NCI-H2196 treated with DMSO at 0.1 percent for 48 hours (cell line): Measurements from ENCODE around the gene CABP1.
A peak's percentile ranks its signal among the peaks of the same experiment; 100 is the strongest.

Source experiments
- DNase-seq: peaks from one replicate; lab custom pipeline; 2025; ENCODE audit not compliant: unreplicated experiment; lab: John Stamatoyannopoulos, UW

CABP1 gene

GRCh38 chr12:120690978-120691377 lies 50.6 kb downstream of the CABP1 start:
- no peak for DNase-seq

- no peak for DNase-seq
Observed at GRCh38 chr12:120692524-120693033, 52.2 kb downstream of the CABP1 start.

GRCh38 chr12:120693848-120694247 lies 53.4 kb downstream of the CABP1 start:
- DNase-seq: no peak

- DNase-seq: no peak
Observed at GRCh38 chr12:120696626-120697025, 56.2 kb downstream of the CABP1 start.

DNA sequence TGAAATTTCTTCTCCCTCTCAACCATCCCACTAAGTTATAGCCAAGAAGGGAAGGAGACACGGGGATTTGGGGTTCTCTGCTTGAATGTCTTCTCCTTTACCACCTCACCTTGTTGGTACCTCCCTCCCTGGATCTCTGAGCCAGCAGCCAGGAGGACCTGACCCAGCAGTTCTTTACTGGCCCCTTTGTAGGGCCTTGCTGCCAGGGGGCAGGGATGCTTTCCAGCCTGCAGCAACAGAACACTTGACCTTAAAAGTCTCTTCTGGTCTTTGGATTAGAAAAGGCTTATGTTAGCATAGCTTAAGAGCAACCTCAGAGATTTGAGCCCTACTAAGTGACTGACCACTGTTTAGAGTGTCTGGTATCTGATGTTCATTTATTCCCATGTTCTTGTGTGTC lies 56.9 kb downstream of the CABP1 start:
- no peak for DNase-seq

GRCh38 chr12:120698665-120699064 lies 58.2 kb downstream of the CABP1 start:
- DNase-seq: no peak

DNA sequence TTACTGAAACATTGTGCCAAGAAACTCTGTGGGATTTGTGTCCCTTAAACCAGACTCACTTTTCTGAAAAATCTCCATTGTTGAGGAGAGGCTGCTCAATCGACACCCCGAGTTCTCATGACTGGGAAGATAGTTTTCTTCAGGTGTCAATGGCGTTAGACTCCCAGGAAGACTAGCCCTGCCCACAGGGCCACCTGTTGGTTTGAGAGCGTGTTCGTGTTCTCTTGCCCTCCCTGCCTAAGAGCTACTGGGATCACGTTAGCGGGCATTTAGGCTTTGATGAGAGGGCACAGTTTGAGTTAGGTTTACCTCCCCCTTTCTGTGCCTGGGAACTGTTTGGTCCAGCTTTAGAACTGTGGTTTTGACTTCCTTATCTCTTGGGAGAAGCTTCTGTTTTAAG lies 59.1 kb downstream of the CABP1 start:
- no peak for DNase-seq

GRCh38 chr12:120700886-120701285 lies 60.5 kb downstream of the CABP1 start:
- no peak for DNase-seq

DNA sequence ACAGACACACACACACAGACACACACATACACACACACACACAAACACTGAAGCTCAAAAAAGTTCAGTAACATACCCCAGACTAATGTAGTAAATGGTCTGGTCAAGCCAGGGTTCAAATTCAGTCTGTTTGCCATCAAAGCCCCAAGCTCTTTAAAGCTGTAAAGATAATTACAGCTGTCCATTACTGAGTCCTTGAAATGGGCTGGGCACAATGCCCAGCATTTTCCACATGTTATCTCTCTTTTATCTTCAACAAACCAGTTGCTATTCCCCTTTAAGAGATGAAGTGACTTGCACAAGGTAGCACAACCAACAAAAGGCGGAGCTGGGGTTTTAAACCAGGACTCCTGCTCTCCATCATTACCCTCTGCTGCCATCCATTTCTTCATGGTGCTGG lies 62.2 kb downstream of the CABP1 start:
- DNase-seq: no peak

DNA sequence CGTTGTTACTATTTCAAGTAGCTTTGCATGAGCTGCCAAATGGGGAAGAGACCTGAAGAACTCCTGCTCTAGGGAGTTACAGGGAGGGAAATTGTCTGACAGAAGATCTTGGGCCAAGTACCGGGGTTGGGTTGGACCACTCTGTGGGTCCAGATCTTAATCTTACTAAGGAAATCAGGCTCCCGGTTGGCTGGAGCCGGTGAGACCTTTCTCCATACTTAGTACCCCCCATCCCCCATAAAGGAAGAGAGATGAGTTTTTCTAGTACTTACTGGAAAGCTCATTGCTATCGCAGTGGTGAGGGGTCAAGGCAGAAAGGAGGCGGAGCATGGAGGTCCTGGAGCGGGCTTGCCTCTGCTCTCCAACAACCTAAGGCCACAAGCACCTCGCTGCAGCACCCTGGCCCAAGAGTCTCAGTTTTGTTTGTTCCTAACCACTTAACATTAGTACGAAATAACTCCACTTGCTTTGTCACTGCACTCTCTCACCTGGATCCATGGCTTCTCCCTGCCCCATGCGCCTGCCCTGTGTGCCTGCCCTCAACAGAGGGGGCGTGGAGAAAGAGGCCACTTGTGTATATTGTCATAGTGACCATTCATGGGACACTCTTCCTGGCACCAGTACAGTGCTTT lies 63.0 kb downstream of the CABP1 start:
- no peak for DNase-seq

GRCh38 chr12:120705618-120706017 lies 65.2 kb downstream of the CABP1 start:
- DNase-seq: no peak

- DNase-seq: no peak
Observed at GRCh38 chr12:120706029-120706428, 65.6 kb downstream of the CABP1 start.

DNA sequence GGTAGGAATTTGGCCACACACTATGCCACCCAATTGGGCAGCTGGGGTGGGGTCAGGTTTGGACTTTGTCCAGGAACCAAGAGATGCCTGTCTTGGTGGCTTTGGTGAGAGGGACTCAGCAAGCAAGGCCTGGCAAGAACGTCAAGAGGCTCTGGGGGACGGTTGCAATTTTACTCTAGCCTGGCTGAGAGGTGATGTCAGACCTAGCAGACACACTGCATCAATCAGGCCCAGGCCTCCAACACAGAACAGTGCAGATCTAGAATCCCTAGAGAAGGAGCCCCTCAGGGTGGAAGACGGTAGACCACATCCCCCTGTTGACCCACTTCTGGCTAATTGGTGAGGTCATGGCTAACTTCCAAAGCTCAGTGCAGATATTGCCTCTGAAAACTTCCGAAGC lies 68.2 kb downstream of the CABP1 start:
- DNase-seq: no peak

DNA sequence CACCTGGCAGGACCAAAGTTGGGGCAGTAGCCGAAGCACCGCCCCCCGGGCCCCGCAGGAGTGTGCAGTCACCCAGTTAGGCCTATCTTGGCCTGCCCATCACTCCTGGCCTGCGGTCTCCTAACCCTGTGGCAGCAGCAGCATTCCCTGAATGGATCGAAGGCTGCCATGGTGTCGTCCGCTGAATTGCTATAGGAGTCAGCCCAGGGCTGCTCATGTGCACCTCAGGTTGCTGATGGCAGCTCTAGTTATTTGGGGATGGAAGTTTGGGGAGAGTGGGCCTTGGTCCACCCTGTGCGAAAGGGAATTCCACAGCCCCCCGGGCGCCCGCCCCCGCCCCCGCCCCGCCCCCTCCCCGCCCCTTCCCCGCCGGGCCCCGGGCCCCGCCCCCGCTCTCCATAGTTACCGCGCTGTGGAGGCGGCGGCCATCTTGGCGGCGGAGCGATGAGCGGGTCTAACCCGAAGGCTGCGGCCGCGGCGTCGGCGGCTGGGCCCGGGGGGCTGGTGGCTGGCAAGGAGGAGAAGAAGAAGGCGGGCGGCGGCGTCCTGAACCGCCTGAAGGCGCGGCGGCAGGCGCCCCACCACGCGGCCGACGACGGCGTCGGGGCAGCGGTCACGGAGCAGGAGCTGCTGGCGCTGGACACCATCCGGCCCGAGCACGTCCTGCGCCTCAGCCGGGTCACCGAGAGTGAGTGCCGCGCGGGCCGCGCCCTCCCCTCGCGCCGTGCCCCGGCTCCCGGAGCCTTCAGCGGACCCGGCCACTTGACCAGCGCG lies 69.8 kb downstream of the CABP1 start, which contains the start of gene UNC119B:
TSS of gene UNC119B (plus strand) at position 428 of the 774 bp plus-strand sequence. CDS start at position 445, 17 bp downstream.
- peak; percentile 48 for DNase-seq

GRCh38 chr12:120710805-120711296 lies 70.4 kb downstream of the CABP1 start:
- DNase-seq: no peak

DNA sequence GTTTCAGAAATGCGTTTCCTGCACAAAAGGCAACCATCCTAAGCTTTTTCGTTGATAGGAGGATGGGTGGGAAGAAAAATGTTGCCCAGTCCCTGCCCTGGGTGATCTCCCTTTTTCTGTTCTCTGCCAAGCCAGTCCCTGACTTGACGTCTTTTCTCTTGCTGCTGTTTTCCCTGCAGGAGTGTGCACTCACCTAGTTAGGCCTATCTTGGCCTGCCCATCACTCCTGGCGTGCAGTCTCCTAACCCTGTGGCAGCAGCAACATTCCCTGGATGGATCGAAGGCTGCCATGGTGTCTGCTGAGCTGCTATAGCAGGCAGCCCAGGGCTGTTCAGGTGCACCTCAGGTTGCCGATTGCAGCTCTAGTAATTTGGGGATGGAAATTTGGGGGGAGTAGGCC lies 71.0 kb downstream of the CABP1 start:
- no peak for DNase-seq

GRCh38 chr12:120712610-120713009 lies 72.2 kb downstream of the CABP1 start:
- DNase-seq: no peak

- peak; percentile 70 for DNase-seq
Observed at GRCh38 chr12:120713861-120714482, 73.5 kb downstream of the CABP1 start.
